Measurements from ENCODE around the gene NPAS3. TPM values are rescaled to one million over a fixed set of nuclear protein-coding genes. Genes with fewer than 3 reads are reported as not detected.

The NPAS3 gene
- total RNA-seq: 2.5 TPM
- long read RNA-seq, partial matches to known transcripts: 0 of 1 reads
- long read RNA-seq, other reads (novel, unspliced or antisense): 1 of 1 reads

DNA sequence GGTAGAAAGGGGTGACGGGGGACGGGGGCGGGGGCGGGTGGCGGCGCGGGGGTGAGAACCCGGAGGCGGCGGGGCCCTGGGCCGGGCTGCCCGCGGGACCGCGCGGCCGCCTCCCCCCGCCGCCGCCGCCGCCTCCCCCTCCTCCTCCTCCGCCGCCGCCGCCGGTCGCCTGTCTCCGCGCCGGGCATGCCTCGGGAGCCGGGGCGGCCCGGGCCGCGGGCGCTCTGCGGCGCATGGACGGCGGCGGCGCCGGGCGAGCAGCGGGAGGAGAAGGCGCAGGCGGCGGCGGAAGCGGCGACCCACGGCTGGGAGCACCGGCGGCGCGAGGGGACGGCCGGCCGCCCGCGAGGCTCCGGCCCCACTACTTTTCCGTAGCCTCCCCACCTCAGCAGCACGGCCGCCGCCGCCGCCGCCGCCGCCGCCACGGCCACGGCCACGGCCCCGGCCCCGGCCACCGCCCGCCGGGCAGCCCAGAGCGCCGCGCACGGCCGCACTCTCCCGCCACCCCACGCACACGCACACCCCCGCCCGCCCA is at the start of gene NPAS3:
NPAS3 (plus strand) TSS at position 161 of the 535 bp plus-strand sequence.
- H3K27me3 ChIP-seq (ENCODE audit: low read depth): peaks cover 52% of the 10 kb centered on the region
- DNase-seq: peak; percentile 25
- intact Hi-C loops (cut with micrococcal nuclease): no loop called here

GRCh38 chr14:32896979-32897697 is 41.5 kb upstream of the NPAS3 start:
- H3K4me1 ChIP-seq: peaks cover 7% of the 10 kb centered on the region
- intact Hi-C loops (cut with micrococcal nuclease): no loop called here
- no peak for DNase-seq
- TF ChIP-seq CTCF (IDR thresholded peaks at IDR 0.05; ENCODE audit: borderline replicate concordance): no peak
- H3K4me3 ChIP-seq: peak overlapping the region; percentile 61
- H3K9me3 ChIP-seq (replicated peaks): no peaks in the 10 kb centered on the region
- no peaks in the 10 kb centered on the region for H3K27me3 ChIP-seq (ENCODE audit: low read depth)
- H3K27ac ChIP-seq (replicated peaks): peak overlapping the region; percentile 76
- H3K36me3 ChIP-seq: no peaks in the 10 kb centered on the region

More for the DNA sequence above, at the start of gene NPAS3:
- TF ChIP-seq CTCF (IDR thresholded peaks at IDR 0.05; ENCODE audit: borderline replicate concordance): no peak
- H3K9me3 ChIP-seq (replicated peaks): no peaks in the 10 kb centered on the region
- H3K27ac ChIP-seq (replicated peaks): peak within 1 kb of the TSS; percentile 83
- H3K4me3 ChIP-seq: peak within 1 kb of the TSS; percentile 67
- H3K36me3 ChIP-seq: no peaks in the 10 kb centered on the region
- H3K4me1 ChIP-seq: peaks cover 28% of the 10 kb centered on the region

- H3K4me3 ChIP-seq: peak overlapping the region; percentile 61
- DNase-seq: no peak
- H3K4me1 ChIP-seq: peaks cover 7% of the 10 kb centered on the region
- no peaks in the 10 kb centered on the region for H3K36me3 ChIP-seq
- intact Hi-C loops (cut with micrococcal nuclease): no loop called here
- TF ChIP-seq CTCF (IDR thresholded peaks at IDR 0.05; ENCODE audit: borderline replicate concordance): no peak
- no peaks in the 10 kb centered on the region for H3K27me3 ChIP-seq (ENCODE audit: low read depth)
- no peaks in the 10 kb centered on the region for H3K9me3 ChIP-seq (replicated peaks)
- peak overlapping the region; percentile 76 for H3K27ac ChIP-seq (replicated peaks)
Measured at GRCh38 chr14:32897698-32898064, 41.0 kb upstream of the NPAS3 start.

DNA sequence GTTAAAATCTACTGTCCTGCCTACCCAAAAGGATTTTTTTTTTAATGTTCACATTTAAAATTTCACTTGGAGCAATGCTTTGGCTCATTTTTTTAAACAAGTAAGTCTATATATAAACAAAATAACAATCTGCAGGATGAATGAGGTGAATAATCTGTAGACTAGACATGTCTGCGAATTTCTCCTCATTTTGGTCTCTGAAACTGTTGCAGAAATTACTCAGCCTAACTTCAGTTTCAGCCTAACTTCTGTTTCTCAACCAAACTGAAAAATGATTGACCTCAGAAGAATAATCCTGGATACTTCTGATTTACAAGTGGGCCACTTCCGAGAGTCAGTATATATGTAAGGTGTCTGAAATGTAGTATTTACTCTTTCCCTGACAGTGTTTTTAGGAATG is 39.8 kb upstream of the NPAS3 start:
- Histone ChIP-seq H3K4me1 (peaks cover 7% of the 10 kb centered on the region), H3K4me3 (no peak overlapping the region), H3K27me3 (ENCODE audit: low read depth) (no peaks in the 10 kb centered on the region), H3K9me3 (replicated peaks) (no peaks in the 10 kb centered on the region), H3K27ac (replicated peaks) (no peak overlapping the region), H3K36me3 (no peaks in the 10 kb centered on the region)
- intact Hi-C loops (cut with micrococcal nuclease): no loop called here
- TF ChIP-seq CTCF (IDR thresholded peaks at IDR 0.05; ENCODE audit: borderline replicate concordance): no peak
- no peak for DNase-seq

DNA sequence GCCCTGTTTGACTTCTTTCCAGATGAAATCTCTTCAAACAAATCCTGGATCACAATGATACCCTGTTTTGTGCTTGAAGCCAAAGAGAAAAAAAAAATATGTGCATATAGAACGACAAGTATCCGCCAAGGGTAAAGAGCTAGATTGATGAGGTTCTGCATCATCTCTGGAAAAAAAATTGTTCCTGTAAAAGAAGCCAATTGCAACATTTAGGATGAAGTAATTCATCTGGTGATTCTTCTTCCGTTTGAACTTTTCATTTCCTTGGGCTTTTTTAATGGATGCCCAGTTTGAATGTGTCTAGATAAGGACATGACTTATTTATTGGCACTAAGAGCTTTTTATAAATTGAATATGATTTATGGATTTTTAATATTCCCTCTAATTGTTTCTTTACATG is 38.1 kb upstream of the NPAS3 start:
- intact Hi-C loops (cut with micrococcal nuclease): no loop called here
- H3K9me3 ChIP-seq (replicated peaks): no peaks in the 10 kb centered on the region
- H3K4me1 ChIP-seq: peaks cover 7% of the 10 kb centered on the region
- no peaks in the 10 kb centered on the region for H3K36me3 ChIP-seq
- DNase-seq: no peak
- H3K4me3 ChIP-seq: no peak overlapping the region
- no peak overlapping the region for H3K27ac ChIP-seq (replicated peaks)
- no peak for TF ChIP-seq CTCF (IDR thresholded peaks at IDR 0.05; ENCODE audit: borderline replicate concordance)
- H3K27me3 ChIP-seq (ENCODE audit: low read depth): no peaks in the 10 kb centered on the region
